ENCODE measurements around the gene RGS16.

DNA sequence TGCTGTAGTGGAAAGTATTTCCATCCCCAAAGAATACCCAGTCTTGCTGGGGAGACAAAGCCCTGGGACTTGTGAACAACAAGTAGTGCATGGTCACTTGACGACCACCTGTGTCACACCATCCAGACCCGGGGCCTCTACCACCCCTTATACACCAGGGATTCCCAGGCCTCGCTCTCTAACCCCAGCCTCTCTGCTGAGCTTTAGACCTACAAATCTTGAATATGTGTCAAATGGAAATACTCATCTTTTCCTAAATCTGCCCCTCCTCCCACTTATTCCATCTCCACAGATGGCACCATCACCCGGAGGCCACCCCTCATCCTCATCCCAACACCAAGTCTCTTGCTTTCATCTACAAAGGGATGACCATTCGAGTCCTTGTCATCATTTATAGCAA is 14.3 kb downstream of the RGS16 start:
- TF ChIP-seq, protein P1, sequence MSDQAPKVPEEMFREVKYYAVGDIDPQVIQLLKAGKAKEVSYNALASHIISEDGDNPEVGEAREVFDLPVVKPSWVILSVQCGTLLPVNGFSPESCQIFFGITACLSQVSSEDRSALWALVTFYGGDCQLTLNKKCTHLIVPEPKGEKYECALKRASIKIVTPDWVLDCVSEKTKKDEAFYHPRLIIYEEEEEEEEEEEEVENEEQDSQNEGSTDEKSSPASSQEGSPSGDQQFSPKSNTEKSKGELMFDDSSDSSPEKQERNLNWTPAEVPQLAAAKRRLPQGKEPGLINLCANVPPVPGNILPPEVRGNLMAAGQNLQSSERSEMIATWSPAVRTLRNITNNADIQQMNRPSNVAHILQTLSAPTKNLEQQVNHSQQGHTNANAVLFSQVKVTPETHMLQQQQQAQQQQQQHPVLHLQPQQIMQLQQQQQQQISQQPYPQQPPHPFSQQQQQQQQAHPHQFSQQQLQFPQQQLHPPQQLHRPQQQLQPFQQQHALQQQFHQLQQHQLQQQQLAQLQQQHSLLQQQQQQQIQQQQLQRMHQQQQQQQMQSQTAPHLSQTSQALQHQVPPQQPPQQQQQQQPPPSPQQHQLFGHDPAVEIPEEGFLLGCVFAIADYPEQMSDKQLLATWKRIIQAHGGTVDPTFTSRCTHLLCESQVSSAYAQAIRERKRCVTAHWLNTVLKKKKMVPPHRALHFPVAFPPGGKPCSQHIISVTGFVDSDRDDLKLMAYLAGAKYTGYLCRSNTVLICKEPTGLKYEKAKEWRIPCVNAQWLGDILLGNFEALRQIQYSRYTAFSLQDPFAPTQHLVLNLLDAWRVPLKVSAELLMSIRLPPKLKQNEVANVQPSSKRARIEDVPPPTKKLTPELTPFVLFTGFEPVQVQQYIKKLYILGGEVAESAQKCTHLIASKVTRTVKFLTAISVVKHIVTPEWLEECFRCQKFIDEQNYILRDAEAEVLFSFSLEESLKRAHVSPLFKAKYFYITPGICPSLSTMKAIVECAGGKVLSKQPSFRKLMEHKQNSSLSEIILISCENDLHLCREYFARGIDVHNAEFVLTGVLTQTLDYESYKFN (CRISPR knock-in tag; conservative IDR thresholded peaks at IDR 0.05): no peak
- TF ChIP-seq, protein P2, sequence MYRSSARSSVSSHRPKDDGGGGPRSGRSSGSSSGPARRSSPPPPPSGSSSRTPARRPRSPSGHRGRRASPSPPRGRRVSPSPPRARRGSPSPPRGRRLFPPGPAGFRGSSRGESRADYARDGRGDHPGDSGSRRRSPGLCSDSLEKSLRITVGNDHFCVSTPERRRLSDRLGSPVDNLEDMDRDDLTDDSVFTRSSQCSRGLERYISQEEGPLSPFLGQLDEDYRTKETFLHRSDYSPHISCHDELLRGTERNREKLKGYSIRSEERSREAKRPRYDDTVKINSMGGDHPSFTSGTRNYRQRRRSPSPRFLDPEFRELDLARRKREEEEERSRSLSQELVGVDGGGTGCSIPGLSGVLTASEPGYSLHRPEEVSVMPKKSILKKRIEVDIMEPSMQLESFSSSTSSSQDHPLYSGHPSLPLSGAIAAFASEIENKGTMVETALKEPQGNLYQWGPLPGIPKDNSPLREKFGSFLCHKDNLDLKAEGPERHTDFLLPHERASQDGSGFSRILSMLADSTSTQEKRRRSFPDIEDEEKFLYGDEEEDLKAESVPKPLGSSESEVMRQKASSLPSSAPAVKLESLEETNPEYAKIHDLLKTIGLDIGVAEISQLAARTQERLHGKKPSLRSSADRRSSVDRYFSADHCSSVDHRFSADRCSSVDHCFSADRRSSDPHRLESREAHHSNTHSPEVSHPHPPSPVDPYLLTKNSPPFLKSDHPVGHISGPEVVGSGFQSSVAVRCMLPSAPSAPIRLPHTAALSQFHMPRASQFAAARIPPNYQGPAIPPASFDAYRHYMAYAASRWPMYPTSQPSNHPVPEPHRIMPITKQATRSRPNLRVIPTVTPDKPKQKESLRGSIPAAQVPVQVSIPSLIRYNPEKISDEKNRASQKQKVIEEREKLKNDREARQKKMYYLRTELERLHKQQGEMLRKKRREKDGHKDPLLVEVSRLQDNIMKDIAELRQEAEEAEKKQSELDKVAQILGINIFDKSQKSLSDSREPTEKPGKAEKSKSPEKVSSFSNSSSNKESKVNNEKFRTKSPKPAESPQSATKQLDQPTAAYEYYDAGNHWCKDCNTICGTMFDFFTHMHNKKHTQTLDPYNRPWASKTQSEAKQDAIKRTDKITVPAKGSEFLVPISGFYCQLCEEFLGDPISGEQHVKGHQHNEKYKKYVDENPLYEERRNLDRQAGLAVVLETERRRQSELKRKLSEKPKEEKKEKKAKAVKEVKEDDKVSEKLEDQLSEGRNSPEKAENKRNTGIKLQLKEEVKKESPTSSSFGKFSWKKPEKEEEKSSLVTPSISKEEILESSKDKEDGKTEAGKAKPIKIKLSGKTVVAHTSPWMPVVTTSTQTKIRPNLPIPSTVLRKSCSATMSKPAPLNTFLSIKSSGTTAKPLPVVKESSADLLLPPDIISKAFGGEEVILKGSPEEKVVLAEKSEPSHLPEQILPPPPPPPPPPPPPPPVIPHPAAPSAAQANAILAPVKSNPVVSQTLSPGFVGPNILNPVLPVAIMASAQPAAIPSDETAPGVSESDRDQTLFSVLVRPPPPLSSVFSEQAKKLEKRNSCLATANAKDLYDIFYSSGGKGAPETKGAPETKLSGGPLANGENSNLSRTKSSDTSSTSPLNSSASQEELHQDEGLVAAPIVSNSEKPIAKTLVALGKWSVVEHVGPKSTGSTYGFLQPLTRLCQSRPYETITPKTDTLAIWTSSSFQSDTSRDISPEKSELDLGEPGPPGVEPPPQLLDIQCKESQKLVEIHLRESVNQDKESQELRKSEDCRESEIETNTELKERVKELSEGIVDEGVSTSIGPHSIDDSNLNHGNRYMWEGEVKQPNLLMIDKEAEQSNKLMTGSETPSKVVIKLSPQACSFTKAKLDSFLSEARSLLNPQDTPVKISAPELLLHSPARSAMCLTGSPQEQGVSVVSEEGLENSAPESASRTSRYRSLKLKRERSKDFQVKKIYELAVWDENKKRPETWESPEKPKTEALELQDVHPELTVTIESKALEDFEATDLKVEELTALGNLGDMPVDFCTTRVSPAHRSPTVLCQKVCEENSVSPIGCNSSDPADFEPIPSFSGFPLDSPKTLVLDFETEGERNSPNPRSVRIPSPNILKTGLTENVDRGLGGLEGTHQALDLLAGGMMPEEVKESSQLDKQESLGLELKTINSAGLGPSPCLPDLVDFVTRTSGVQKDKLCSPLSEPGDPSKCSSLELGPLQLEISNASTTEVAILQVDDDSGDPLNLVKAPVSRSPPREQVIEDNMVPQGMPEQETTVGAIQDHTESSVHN (CRISPR knock-in tag; IDR thresholded peaks at IDR 0.05): no peak
- TF ChIP-seq, protein P3, sequence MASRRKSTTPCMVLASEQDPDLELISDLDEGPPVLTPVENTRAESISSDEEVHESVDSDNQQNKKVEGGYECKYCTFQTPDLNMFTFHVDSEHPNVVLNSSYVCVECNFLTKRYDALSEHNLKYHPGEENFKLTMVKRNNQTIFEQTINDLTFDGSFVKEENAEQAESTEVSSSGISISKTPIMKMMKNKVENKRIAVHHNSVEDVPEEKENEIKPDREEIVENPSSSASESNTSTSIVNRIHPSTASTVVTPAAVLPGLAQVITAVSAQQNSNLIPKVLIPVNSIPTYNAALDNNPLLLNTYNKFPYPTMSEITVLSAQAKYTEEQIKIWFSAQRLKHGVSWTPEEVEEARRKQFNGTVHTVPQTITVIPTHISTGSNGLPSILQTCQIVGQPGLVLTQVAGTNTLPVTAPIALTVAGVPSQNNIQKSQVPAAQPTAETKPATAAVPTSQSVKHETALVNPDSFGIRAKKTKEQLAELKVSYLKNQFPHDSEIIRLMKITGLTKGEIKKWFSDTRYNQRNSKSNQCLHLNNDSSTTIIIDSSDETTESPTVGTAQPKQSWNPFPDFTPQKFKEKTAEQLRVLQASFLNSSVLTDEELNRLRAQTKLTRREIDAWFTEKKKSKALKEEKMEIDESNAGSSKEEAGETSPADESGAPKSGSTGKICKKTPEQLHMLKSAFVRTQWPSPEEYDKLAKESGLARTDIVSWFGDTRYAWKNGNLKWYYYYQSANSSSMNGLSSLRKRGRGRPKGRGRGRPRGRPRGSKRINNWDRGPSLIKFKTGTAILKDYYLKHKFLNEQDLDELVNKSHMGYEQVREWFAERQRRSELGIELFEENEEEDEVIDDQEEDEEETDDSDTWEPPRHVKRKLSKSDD (CRISPR knock-in tag; IDR thresholded peaks at IDR 0.05; ENCODE audit: low read depth): no peak
- TF ChIP-seq SSRP1 (CRISPR knock-in tag; IDR thresholded peaks at IDR 0.05) (no peak), ZNF331 (CRISPR knock-in tag; IDR thresholded peaks at IDR 0.05) (no peak), ZBTB3 (CRISPR knock-in tag; IDR thresholded peaks at IDR 0.05; ENCODE audit: borderline replicate concordance, low read depth) (no peak), ZNF761 (CRISPR knock-in tag; conservative IDR thresholded peaks at IDR 0.05) (no peak), RBAK (CRISPR knock-in tag; IDR thresholded peaks at IDR 0.05) (no peak)
- TF ChIP-seq, protein P4, sequence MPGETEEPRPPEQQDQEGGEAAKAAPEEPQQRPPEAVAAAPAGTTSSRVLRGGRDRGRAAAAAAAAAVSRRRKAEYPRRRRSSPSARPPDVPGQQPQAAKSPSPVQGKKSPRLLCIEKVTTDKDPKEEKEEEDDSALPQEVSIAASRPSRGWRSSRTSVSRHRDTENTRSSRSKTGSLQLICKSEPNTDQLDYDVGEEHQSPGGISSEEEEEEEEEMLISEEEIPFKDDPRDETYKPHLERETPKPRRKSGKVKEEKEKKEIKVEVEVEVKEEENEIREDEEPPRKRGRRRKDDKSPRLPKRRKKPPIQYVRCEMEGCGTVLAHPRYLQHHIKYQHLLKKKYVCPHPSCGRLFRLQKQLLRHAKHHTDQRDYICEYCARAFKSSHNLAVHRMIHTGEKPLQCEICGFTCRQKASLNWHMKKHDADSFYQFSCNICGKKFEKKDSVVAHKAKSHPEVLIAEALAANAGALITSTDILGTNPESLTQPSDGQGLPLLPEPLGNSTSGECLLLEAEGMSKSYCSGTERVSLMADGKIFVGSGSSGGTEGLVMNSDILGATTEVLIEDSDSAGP (CRISPR knock-in tag; IDR thresholded peaks at IDR 0.05; ENCODE audit: borderline replicate concordance): no peak
- TF ChIP-seq, protein P5, sequence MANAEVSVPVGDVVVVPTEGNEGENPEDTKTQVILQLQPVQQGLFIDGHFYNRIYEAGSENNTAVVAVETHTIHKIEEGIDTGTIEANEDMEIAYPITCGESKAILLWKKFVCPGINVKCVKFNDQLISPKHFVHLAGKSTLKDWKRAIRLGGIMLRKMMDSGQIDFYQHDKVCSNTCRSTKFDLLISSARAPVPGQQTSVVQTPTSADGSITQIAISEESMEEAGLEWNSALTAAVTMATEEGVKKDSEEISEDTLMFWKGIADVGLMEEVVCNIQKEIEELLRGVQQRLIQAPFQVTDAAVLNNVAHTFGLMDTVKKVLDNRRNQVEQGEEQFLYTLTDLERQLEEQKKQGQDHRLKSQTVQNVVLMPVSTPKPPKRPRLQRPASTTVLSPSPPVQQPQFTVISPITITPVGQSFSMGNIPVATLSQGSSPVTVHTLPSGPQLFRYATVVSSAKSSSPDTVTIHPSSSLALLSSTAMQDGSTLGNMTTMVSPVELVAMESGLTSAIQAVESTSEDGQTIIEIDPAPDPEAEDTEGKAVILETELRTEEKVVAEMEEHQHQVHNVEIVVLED (CRISPR knock-in tag; IDR thresholded peaks at IDR 0.05; ENCODE audit: borderline replicate concordance): no peak
